Measurements from ENCODE around the gene EFHC2.

Gene EFHC2

DNA sequence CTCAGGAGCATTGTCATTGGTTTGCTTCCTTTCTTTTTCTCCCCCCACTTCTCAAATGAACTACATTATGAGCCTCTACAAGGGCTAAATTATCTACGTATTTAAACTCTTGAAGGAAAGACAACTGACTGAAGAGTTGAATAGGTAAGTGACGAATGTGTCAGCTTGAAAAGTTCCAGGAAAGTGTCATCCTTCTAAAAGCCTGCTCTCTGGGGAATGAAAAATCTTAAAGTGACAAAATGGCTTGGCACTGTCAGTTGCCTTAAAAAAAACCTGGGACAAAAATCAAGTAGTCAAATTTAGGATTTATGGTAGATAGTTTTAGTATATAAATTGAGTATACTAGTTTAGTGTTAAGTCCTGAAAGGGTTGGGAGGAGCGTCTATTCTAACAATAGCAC lies 196.3 kb downstream of the EFHC2 start:
- no peak for DNase-seq (ENCODE audit: low spot score)

DNA sequence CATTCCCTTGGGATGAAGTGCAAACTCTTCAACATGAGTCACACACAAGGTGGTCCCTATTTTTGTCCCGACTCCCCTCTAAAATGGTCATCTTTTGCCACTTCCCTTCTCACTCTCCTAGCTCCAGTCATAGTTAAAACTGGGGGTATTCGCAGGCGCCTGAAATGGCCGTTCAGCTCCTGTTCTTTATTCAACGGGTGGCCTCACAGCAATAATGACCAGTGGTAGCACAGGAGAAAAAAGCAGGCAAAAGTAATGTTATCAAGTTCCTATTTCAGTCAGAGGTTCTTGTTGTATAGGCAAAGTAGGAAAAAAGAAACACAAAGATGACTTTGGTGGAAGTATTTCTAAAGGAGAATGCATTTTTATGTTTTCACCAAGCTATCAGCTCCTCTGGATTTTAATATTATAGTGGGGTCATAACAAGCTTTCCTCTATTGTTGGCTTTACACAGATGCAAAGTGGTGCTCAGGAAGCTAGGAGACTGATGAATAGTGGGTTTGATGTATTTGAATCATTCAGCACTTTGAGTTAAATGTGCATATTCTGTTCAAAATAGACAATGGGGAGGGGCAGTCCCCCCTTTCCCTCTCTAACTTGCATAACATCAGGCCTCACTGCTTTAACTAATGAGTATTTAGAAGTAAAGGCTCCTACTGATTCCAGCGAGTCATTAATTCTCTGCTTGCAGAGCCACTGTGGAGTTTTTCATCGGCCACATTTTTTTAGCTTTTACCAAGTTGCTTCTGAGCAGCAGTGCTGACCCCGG lies 199.1 kb downstream of the EFHC2 start:
- no peak for DNase-seq (ENCODE audit: low spot score)

DNA sequence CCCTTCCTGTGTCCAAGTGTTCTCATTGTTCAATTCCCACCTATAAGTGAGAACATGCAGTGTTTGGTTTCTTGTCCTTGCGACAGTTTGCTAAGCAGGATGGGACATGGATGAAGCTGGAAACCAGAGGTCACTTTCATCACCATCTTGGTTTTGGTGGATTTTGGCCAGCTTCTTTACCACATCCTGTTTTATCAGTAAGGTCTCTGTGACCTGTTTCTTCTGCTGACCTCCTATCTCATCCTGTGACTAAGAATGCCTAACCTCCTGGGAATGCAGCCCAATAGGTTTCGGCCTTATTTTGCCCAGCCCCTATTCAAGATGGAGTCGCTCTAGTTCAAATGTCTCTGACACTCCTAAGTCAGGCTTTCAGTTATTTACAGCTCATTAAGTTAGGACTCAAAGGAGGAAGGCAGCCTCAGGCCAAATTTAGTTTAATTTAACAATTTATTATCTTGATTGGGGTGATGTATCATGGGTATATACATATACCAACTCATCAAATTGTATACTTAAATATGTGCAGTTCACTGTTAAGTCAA lies 200.3 kb downstream of the EFHC2 start:
- DNase-seq (ENCODE audit: low spot score): no peak

DNA sequence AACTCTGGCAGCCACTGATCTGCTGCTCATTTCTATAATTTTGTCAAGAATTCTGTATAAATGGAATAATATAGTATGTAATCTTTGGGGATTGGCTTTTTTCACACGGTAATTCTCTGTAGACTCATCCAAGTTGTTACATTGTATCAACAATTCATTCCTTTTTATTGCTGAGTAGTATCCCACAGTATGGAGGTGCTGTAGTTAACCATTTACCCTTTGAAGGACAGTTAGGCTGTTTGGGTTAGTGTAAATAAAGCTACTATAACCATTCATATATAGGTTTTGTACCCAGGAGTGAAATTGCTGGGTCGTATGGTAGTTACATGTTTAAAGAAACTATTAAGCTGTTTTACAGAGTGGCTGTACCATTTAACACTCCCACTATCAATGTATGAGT lies 213.3 kb downstream of the EFHC2 start:
- DNase-seq (ENCODE audit: low spot score): no peak

DNA sequence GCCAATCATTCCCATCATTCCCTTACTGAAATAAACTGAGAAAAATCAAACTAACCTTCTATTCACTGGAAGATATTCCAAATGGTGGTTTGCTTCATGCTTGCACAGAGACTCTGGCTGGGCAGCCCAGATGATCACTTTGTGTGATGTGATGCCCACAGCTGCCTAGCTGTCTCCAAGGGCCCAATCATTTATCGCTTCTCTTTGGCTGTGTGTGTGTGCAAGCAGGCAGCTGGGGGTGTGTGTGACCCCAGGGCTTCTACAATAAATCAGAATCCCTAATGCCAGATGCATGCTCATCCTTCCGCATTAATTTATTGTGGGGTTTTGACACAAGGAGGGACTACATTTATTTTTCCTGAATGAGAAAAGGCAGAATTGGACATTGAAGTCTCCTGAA lies 230.1 kb downstream of the EFHC2 start:
- no peak for DNase-seq (ENCODE audit: low spot score)

DNA sequence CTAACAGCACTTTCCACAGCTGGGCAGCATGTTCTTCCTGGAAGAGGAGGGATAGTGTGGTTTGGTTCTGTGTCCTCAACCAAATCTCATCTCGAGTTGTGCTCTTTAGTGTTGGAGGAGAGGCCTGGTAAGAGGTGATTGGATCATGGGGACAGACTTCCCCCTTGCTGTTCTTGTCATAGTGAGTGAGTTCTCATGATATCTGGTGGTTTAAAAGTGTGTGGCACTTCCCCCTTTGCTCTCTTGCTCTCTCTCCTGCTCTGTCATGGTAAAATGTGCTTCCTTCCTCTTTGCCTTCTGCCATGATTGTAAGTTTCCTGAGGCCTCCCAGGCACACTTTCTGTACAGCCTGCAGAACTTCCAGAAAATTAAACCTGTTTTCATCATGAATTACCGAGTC lies 236.6 kb downstream of the EFHC2 start:
- no peak for DNase-seq (ENCODE audit: low spot score)

DNA sequence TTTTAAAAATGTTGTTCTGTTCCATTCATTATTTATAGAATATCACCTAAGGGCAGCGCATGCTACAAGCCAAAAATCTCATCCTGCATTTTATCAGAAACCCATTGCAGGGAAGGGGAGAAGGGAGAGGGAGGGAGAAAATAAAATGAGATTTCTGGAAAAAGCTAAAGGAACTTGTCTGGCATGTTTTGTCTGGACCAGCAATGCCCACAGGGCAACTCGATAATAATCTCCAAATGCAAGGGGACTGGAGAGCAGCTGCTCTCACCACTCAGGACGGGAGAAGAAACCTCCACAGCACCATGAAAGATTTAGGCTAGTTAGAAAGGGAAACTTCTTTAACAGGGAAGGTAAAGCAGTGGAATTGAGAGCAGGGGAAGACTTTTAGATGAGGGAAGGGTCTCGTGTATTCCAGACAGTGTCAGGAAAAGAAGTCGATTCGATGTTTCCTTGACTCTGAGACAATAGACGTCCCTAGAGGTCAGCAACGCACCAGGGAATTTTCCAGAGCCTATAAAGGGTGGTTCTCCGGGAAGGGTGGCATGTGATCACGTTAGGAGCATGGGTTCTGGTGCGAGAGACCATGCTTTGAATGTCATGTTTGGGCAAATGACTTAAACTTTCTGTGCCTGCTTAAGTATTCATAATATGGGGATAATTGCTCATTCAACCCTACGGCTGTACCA lies 238.1 kb downstream of the EFHC2 start:
- DNase-seq (ENCODE audit: low spot score): peak; percentile 14

DNA sequence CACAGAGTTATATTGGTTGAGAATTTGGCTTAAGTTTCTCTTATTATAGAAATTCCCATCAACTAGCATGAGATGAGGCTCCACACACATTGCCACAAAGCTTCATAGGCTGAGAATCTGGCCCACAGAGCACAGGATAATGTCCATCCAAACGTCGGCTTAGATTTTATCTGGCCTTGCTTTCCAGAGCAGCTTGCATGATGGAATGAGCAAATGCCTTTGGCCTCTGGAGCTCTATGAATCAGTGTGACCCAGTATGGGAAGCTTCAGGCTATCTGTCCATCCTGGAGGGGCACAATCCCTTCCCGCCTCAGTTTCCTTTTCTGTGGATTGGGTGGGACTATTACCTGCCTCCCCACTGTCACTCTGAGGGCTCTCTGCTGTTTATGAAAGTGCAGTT lies 238.8 kb downstream of the EFHC2 start:
- DNase-seq (ENCODE audit: low spot score): no peak

DNA sequence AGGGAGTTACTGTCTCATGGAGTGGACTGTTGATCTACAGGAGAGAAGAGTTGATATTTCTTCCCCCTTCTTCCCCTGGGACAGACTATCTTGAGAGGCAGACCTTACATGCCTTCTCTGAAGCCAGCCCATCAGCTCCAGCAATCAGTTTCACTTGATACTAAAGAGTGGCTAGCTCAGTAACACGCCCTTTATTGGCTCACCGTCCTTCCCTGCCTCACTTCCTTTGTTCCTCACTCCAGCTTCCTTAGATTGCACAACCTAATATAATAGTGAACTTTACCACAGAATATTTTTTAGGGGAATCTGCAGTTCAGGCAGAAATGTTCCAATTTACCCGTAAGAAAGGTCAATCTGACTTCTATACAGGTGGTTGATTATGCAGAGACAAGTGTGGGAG lies 242.2 kb downstream of the EFHC2 start:
- DNase-seq (ENCODE audit: low spot score): no peak

DNA sequence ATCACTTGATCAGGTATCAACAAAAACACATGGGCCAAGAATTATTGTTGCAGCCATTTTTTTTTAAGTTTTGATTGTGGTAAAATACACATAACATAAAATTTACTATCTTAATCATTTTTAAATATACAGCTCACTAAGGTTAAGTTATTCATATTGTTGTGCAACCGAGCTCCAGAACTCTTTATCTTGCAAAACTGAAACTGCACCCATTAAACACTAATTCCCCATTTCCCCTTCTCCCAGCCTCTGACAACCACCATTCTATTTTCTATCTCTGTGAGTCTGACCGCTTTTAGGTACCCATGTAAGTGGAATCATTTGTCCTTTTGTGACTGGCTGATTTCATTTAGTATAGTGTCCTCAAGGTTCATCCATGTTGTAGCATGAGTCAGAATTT lies 244.1 kb downstream of the EFHC2 start:
- DNase-seq (ENCODE audit: low spot score): no peak

Data from COLO829 (cell line).